Naive thymus-derived CD4-positive, alpha-beta T cell (primary cell): ENCODE results near the gene GATAD2B. TPM values are rescaled to one million over a fixed set of nuclear protein-coding genes. Genes with fewer than 3 reads are reported as not detected.

Experiments used
- ATAC-seq: fragments of 150-1000 bp; cut with Tn5 transposase; 2 replicates; pipeline ENCODE4 v1.10.0; 2021; ENCODE audit warnings: mild to moderate bottlenecking, moderate library complexity
- CTCF ChIA-PET: fragments of 350-600 bp; sonication (Branson Sonifier 250); formaldehyde crosslinking; loops from one replicate; lab custom pipeline; 2021; ENCODE audit warnings: antibody characterized with exemption; lab: Charles Lee
- POLR2A ChIA-PET: fragments of 350-600 bp; sonication (Branson Sonifier 250); formaldehyde crosslinking; loops from one replicate; lab custom pipeline; 2021; ENCODE audit warnings: antibody characterized with exemption, inconsistent platforms; lab: Charles Lee
- DNase-seq, 9 donors: peaks; one replicate each; pipeline versions ENCODE4 v3.0.0 to v3.0.0-alpha.2; 2020 to 2022; ENCODE audit warnings: mixed read lengths in 1 of 9
- H3K27ac ChIP-seq: one replicate; pipeline ENCODE4 v1.7.0; 2013; ENCODE audit warnings: mild to moderate bottlenecking, low read depth, low read length, moderate library complexity
- H3K27me3 ChIP-seq, 2 donors: one replicate each; pipeline ENCODE4 v1.7.0; 2013; ENCODE audit warnings: low read length in 2 of 2, mild to moderate bottlenecking in 2 of 2, moderate library complexity in 2 of 2; ENCODE audit not compliant: control insufficient read depth in 2 of 2, insufficient read depth in 2 of 2
- H3K36me3 ChIP-seq, 3 experiments: 1 replicate in 2 of 3; 2 replicates in 1 of 3; pipeline ENCODE4 v1.7.0; 2013; ENCODE audit warnings: low read length in 3 of 3, mild to moderate bottlenecking in 3 of 3, moderate library complexity in 1 of 3; ENCODE audit not compliant: insufficient read depth in 3 of 3, control insufficient read depth in 2 of 3
- H3K4me1 ChIP-seq, 2 donors: one replicate each; pipeline ENCODE4 v1.7.0; 2013; ENCODE audit warnings: low read length in 2 of 2, mild to moderate bottlenecking in 2 of 2, moderate library complexity in 1 of 2; ENCODE audit not compliant: control insufficient read depth in 2 of 2, insufficient read depth in 2 of 2
- H3K4me3 ChIP-seq: 2 replicates; pipeline ENCODE4 v1.7.0; 2013; ENCODE audit warnings: mild to moderate bottlenecking, low read length
- H3K9me3 ChIP-seq, 3 experiments: 1 replicate in 2 of 3; 2 replicates in 1 of 3; pipeline ENCODE4 v1.7.0; 2013; ENCODE audit warnings: low read length in 3 of 3; ENCODE audit not compliant: control insufficient read depth in 2 of 3
- H3K27ac Mint-ChIP-seq, 9 donors: one replicate each; pipeline ENCODE4 v1.8.0; 2020 to 2022; ENCODE audit warnings: mixed read lengths in 9 of 9, mild to moderate bottlenecking in 8 of 9, moderate library complexity in 5 of 9, inconsistent platforms in 2 of 9
- H3K27me3 Mint-ChIP-seq, 5 donors: one replicate each; pipeline ENCODE4 v1.8.0; 2021 to 2022; ENCODE audit warnings: mixed read lengths in 5 of 5, mild to moderate bottlenecking in 1 of 5
- H3K36me3 Mint-ChIP-seq, 5 donors: one replicate each; pipeline ENCODE4 v1.8.0; 2020 to 2022; ENCODE audit warnings: mixed read lengths in 5 of 5, mild to moderate bottlenecking in 3 of 5, inconsistent platforms in 1 of 5
- H3K4me1 Mint-ChIP-seq, 7 donors: one replicate each; pipeline ENCODE4 v1.8.0; 2020 to 2022; ENCODE audit warnings: mixed read lengths in 7 of 7, mild to moderate bottlenecking in 3 of 7, inconsistent platforms in 1 of 7
- H3K4me3 Mint-ChIP-seq, 10 donors: one replicate each; pipeline ENCODE4 v1.8.0; 2020 to 2022; ENCODE audit warnings: mild to moderate bottlenecking in 10 of 10, mixed read lengths in 10 of 10, moderate library complexity in 6 of 10, inconsistent platforms in 2 of 10
- H3K9me3 Mint-ChIP-seq, 11 donors: one replicate each; pipeline ENCODE4 v1.8.0; 2020 to 2022; ENCODE audit warnings: mixed read lengths in 11 of 11, mild to moderate bottlenecking in 4 of 11, inconsistent platforms in 1 of 11, moderate library complexity in 1 of 11
- intact Hi-C, 2 donors: fragments of 100-400 bp; cut with micrococcal nuclease; formaldehyde crosslinking; loops; one replicate each; pipeline ENCODE4 v1.15.1; 2023
- polyA plus RNA-seq, 2 donors: library from polyadenylated mRNA; unstranded; fragments of 300-500 nt; fragmentation: Illumina TruSeq; gene quantifications; one replicate each; pipeline ENCODE4 v1.2.3, GENCODE V29; 2021
- total RNA-seq, 6 experiments: library from RNA in 5 of 6; stranded (reverse) in 5 of 6; gene quantifications; 1 replicate in 5 of 6; 2 replicates in 1 of 6; pipeline ENCODE4 v1.2.3 and lab custom pipeline; 2021 to 2026

Gene GATAD2B
- total and polyA plus RNA-seq, 7 experiments from 2014 or later: 4.8 to 102 (median 73.7) TPM

GRCh38 chr1:153886127-153886526 is 36.6 kb downstream of the GATAD2B start:
- Mint-ChIP-seq H3K36me3 (peaks cover 3 to 16% (median 11%) of the 10 kb centered on the region in 5 donors), H3K27me3 (no peaks in the 10 kb centered on the region), H3K27ac (no peak overlapping the region), H3K4me1 (peaks cover 27 to 49% (median 49%) of the 10 kb centered on the region in 7 donors), H3K9me3 (no peaks in the 10 kb centered on the region), H3K4me3 (no peak overlapping the region)
- Histone ChIP-seq H3K36me3 (peaks cover 0 to 11% (median 0%) of the 10 kb centered on the region in 3 experiments), H3K27me3 (no peaks in the 10 kb centered on the region), H3K27ac (no peak overlapping the region), H3K9me3 (no peaks in the 10 kb centered on the region), H3K4me3 (no peak overlapping the region), H3K4me1 (peaks cover 20 to 21% of the 10 kb centered on the region in 2 donors)
- CTCF ChIA-PET: no interaction called here
- ATAC-seq (no peak), DNase-seq (no peak)
- POLR2A ChIA-PET: no interaction called here
- intact Hi-C loops: loop anchor here in 1 of 2 donors (5.0 kb wide), 1 partner anchor 36 kb away; the partner anchor contains the start of gene GATAD2B

- DNase-seq (no peak), ATAC-seq (no peak)
- no peaks in the 10 kb centered on the region for H3K27me3 ChIP-seq
- POLR2A ChIA-PET: interaction anchor here (1.1 kb wide), 1 partner anchor 306 kb away, joined by 3 read pairs; no protein-coding TSS in a partner anchor
- H3K9me3 ChIP-seq: no peaks in the 10 kb centered on the region
- H3K4me3 Mint-ChIP-seq: no peak overlapping the region
- H3K27me3 Mint-ChIP-seq: no peaks in the 10 kb centered on the region
- peaks cover 0 to 9% (median 0%) of the 10 kb centered on the region in 3 experiments for H3K36me3 ChIP-seq
- H3K9me3 Mint-ChIP-seq: no peaks in the 10 kb centered on the region
- H3K4me1 ChIP-seq: peaks cover 19 to 34% of the 10 kb centered on the region in 2 donors
- intact Hi-C loops: no loop called here
- CTCF ChIA-PET: no interaction called here
- peaks cover 16 to 45% (median 34%) of the 10 kb centered on the region in 7 donors for H3K4me1 Mint-ChIP-seq
- no peak overlapping the region for H3K4me3 ChIP-seq
- H3K27ac Mint-ChIP-seq: peak overlapping the region in 2 of 9 donors; percentile 2 to 41
- peaks cover 0 to 5% (median 4%) of the 10 kb centered on the region in 5 donors for H3K36me3 Mint-ChIP-seq
- no peak overlapping the region for H3K27ac ChIP-seq
These were observed 39.5 kb downstream of the GATAD2B start for GRCh38 chr1:153883223-153883622.

GRCh38 chr1:153882296-153882912 is 40.4 kb downstream of the GATAD2B start:
- DNase-seq (no peak), ATAC-seq (no peak)
- peak overlapping the region; percentile 20 for H3K27ac ChIP-seq

DNA sequence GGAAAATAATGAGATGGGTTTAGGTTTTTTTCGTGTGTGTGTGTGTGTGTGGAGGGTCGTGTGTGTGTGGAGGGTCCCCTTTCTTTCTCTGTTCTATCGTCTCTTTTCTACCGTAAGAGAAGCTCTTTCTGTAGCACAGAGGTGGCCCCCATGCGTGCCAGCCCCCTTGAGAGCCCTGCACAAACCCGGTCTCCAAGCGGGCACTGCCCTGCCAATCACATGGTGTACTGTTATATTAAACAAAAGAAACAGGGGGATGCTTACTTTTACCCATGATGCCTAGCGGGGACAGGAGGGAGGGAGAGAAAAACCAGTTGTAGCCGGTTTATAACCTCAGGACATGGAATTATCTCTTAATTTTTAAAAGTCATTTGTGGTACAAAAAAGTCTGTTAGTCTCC is 41.0 kb downstream of the GATAD2B start:
- Histone ChIP-seq H3K4me1 (peaks cover 17 to 34% of the 10 kb centered on the region in 2 donors), H3K27ac (no peak overlapping the region), H3K4me3 (no peak overlapping the region), H3K27me3 (no peaks in the 10 kb centered on the region), H3K36me3 (no peaks in the 10 kb centered on the region), H3K9me3 (no peaks in the 10 kb centered on the region)
- intact Hi-C loops: no loop called here
- H3K4me3 Mint-ChIP-seq: no peak overlapping the region
- peaks cover 9 to 41% (median 32%) of the 10 kb centered on the region in 7 donors for H3K4me1 Mint-ChIP-seq
- H3K27me3 Mint-ChIP-seq: no peaks in the 10 kb centered on the region
- H3K27ac Mint-ChIP-seq: no peak overlapping the region
- ATAC-seq: no peak
- no peaks in the 10 kb centered on the region for H3K9me3 Mint-ChIP-seq
- ChIA-PET CTCF (interaction anchor here (0.6 kb wide), 1 partner anchor 35 kb away, joined by 6 read pairs; no protein-coding TSS in a partner anchor), POLR2A (interaction anchor here (0.6 to 1.5 kb wide), 3 partner anchors 43 to 109 kb away, joined by 3 to 7 read pairs (median 4); partner anchors contain the start of gene RPS27)
- no peak for DNase-seq
- peaks cover 0 to 4% (median 2%) of the 10 kb centered on the region in 5 donors for H3K36me3 Mint-ChIP-seq

More at GRCh38 chr1:153882296-153882912, 40.4 kb downstream of the GATAD2B start:
- no peaks in the 10 kb centered on the region for H3K27me3 Mint-ChIP-seq
- peaks cover 0 to 5% (median 0%) of the 10 kb centered on the region in 3 experiments for H3K36me3 ChIP-seq
- peaks cover 0 to 5% (median 4%) of the 10 kb centered on the region in 5 donors for H3K36me3 Mint-ChIP-seq
- ChIA-PET POLR2A (interaction anchor here (0.6 to 1.5 kb wide), 3 partner anchors 43 to 108 kb away, joined by 3 to 7 read pairs (median 4); partner anchors contain the start of gene RPS27), CTCF (no interaction called here)
- no peak overlapping the region for H3K4me3 Mint-ChIP-seq
- peaks cover 12 to 41% (median 33%) of the 10 kb centered on the region in 7 donors for H3K4me1 Mint-ChIP-seq
- peak overlapping the region in 2 of 9 donors; percentile 2 to 3 for H3K27ac Mint-ChIP-seq
- H3K4me1 ChIP-seq: peaks cover 17 to 34% of the 10 kb centered on the region in 2 donors
- intact Hi-C loops: no loop called here
- H3K27me3 ChIP-seq: no peaks in the 10 kb centered on the region
- no peak overlapping the region for H3K4me3 ChIP-seq
- H3K9me3 ChIP-seq: no peaks in the 10 kb centered on the region
- no peaks in the 10 kb centered on the region for H3K9me3 Mint-ChIP-seq

DNA sequence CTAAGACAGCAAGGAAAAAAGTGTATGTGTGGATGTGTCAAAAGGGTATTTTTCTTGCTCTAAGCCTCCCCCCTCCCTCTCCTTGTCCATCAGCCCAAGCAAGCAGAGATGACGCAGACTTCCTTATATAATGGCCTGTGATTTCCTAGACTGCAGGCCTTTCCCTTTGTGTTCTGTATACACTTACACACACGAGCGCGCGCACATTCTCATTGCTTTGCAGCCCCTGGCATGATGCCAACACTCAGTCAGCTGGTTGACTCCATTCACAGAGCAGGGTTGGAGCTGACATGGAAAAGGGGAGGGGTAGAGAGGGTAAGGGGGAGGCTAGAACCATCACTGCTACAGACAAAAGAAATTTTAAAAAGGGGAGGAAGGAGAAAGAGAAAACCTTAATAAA is 41.8 kb downstream of the GATAD2B start:
- H3K4me1 ChIP-seq: peaks cover 17 to 34% of the 10 kb centered on the region in 2 donors
- Mint-ChIP-seq H3K9me3 (no peaks in the 10 kb centered on the region), H3K27me3 (no peaks in the 10 kb centered on the region), H3K4me3 (no peak overlapping the region), H3K36me3 (peaks cover 0 to 5% (median 3%) of the 10 kb centered on the region in 5 donors), H3K27ac (no peak overlapping the region), H3K4me1 (peaks cover 13 to 42% (median 32%) of the 10 kb centered on the region in 7 donors)
- intact Hi-C loops: no loop called here
- no peaks in the 10 kb centered on the region for H3K36me3 ChIP-seq
- peak in 8 of 9 donors; percentile 12 to 62 (median 38) for DNase-seq
- ATAC-seq: peak; percentile 83
- no peak overlapping the region for H3K27ac ChIP-seq
- CTCF ChIA-PET: no interaction called here
- POLR2A ChIA-PET: interaction anchor here (1.1 to 1.5 kb wide), 2 partner anchors 42 to 110 kb away, joined by 3 to 7 read pairs; partner anchors contain the start of genes GATAD2B and RPS27
- H3K4me3 ChIP-seq: no peak overlapping the region
- no peaks in the 10 kb centered on the region for H3K27me3 ChIP-seq
- H3K9me3 ChIP-seq: no peaks in the 10 kb centered on the region

DNA sequence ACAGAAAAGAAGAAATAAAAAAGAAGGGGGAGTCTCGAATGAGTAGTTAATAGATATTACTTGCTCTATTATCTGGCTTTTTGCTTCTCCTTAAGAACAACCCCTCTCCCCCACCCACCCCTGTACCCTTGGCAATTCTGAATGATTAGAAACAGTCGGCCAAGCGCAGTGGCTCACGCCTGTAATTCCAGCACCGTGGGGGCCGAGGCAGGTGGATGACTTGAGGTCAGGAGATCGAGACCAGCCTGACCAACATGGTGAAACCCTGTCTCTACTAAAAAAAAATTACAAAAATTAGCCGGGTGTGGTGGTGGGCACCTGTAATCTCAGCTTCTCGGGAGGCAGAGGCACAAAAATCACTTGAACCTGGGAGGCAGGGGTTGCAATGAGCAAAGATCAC is 42.7 kb downstream of the GATAD2B start:
- ATAC-seq (no peak), DNase-seq (no peak)
- POLR2A ChIA-PET: no interaction called here
- no peaks in the 10 kb centered on the region for H3K9me3 Mint-ChIP-seq
- H3K36me3 Mint-ChIP-seq: peaks cover 0 to 7% (median 5%) of the 10 kb centered on the region in 5 donors
- H3K27ac ChIP-seq: no peak overlapping the region
- peaks cover 16 to 45% (median 32%) of the 10 kb centered on the region in 7 donors for H3K4me1 Mint-ChIP-seq
- peak overlapping the region in 3 of 9 donors; percentile 8 to 41 (median 10) for H3K27ac Mint-ChIP-seq
- CTCF ChIA-PET: no interaction called here
- H3K27me3 ChIP-seq: no peaks in the 10 kb centered on the region
- H3K36me3 ChIP-seq: no peaks in the 10 kb centered on the region
- H3K4me3 ChIP-seq: no peak overlapping the region
- peaks cover 17 to 34% of the 10 kb centered on the region in 2 donors for H3K4me1 ChIP-seq
- no peaks in the 10 kb centered on the region for H3K27me3 Mint-ChIP-seq
- intact Hi-C loops: no loop called here
- H3K9me3 ChIP-seq: no peaks in the 10 kb centered on the region
- no peak overlapping the region for H3K4me3 Mint-ChIP-seq
